IMR-90 (cell line): ENCODE results near the gene FMN1.

Source experiments
- MXI1 ChIP-seq: IDR thresholded peaks from 2 replicates; pipeline ENCODE4 v1.6.1; 2012; ENCODE audit warnings: low read depth, mild to moderate bottlenecking, low read length, moderate library complexity, borderline replicate concordance
- POLR2A ChIP-seq: IDR thresholded peaks from 2 replicates; pipeline ENCODE4 v1.6.1; 2012; ENCODE audit warnings: mild to moderate bottlenecking, low read depth, low read length
- RCOR1 ChIP-seq: IDR thresholded peaks from 2 replicates; pipeline ENCODE4 v1.6.1; 2012; ENCODE audit warnings: mild to moderate bottlenecking, low read length, improper control_type of control experiment; ENCODE audit not compliant: insufficient replicate concordance
- RFX5 ChIP-seq: IDR thresholded peaks from 2 replicates; pipeline ENCODE4 v1.8.0; 2012; ENCODE audit warnings: low read depth, mild to moderate bottlenecking, low read length, moderate library complexity
- TF ChIP-seq, protein P1 (sequence below): conservative IDR thresholded peaks from 2 replicates; pipeline ENCODE4 v1.5.1; 2012; ENCODE audit warnings: mild to moderate bottlenecking, low read depth, low read length, improper control_type of control experiment

DNA sequence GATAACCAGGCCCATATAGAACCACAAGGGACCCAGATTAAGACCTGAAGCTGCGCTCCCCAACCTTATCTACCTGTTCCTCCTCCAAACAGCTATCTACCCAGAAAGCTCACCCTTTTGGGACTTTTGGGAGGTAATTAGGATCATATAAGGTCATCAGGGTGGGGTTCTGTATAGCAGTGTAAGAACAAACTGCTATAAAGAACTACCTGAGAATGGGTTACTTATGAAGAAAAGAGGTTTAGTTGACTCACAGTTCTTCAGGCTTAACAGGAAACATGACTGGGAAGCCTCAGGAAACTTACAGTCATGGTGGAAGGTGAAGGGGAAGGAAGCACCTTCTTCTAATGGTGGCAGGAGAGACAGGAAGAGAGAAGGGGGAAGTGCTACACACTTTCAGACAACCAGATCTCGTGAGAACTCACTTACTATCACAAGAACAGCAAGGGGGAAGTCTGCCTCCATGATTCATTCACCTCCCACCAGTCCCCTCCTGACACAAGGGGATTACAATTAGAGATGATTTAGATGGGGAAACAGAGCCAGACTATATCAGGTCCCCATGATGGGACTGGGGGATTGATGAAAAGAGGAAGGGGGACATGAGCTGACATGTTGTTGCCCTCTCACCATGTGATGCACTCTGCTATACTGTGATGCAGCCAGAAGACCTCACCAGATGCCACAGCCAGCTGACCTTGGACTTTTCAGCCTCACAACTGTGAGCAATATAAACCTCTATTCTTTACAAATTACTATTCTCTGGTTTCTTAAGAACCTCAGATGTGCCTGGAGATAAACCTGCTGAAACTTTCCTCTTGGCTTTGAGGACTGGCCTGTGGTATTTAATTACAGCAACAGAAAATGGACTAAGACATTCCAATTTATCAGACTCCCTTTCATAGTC, 15.3 kb upstream of the FMN1 start:
- TF ChIP-seq, protein P1, sequence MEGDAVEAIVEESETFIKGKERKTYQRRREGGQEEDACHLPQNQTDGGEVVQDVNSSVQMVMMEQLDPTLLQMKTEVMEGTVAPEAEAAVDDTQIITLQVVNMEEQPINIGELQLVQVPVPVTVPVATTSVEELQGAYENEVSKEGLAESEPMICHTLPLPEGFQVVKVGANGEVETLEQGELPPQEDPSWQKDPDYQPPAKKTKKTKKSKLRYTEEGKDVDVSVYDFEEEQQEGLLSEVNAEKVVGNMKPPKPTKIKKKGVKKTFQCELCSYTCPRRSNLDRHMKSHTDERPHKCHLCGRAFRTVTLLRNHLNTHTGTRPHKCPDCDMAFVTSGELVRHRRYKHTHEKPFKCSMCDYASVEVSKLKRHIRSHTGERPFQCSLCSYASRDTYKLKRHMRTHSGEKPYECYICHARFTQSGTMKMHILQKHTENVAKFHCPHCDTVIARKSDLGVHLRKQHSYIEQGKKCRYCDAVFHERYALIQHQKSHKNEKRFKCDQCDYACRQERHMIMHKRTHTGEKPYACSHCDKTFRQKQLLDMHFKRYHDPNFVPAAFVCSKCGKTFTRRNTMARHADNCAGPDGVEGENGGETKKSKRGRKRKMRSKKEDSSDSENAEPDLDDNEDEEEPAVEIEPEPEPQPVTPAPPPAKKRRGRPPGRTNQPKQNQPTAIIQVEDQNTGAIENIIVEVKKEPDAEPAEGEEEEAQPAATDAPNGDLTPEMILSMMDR, result no peak
- TF ChIP-seq RFX5 (no peak), MXI1 (no peak), POLR2A (no peak), RCOR1 (no peak)
